GM18520 (cell line): ENCODE measurements around the gene CTDSPL.
"Not testable (repeated sequence)": the region's sequence is repeated elsewhere in the genome, so short reads cannot be mapped to it uniquely, and the experiment has no call there.

Source experiments
- ATAC-seq: cut with Tn5 transposase; IDR thresholded peaks from one replicate; pipeline ENCODE4 v1.9.1; 2021; ENCODE audit not compliant: unreplicated experiment

Gene CTDSPL

GRCh38 chr3:37985637-37986320, 124.1 kb downstream of the CTDSPL start:
- ATAC-seq = no peak

DNA sequence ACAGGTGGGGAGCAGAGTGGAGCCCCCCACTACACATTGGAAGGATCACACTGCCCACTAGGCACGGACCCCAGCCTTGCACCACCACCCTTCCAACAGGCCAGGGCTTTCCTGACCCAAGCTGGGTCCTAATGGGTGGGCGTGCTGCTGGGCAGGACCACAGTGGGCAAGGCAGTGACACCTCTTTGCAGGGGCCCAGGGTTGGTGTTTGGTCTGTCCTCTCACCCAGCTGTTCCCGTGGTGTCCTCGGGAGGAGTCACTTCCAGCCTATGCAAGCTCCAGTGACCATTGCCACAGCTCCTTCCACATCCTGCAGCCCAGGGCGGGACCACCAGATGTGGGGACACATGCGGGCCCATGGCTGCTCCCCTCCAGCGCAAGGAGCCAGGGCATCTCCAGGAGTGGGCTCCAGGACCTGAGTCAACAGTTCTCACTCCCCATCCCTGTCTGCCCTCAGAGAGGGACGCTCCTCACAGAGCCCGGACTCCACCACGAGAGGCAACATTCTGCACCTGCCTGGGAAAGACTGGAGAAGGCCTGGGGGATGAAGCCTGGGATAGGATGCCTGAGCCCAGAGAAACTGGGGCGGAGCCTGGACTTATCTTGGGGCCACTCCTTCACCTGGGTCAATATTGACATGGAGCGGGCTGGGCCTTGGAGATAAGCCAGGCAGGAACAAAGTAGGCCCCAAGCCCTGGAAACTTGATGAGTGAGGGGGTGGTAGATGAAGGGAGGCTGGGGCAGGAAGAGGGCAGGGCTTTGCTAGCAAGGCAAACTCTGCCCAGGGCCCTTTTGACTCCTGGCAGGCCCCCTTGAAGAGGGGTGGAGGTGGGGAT, 125.0 kb downstream of the CTDSPL start:
- ATAC-seq = no peak

GRCh38 chr3:37987315-37987697, 125.6 kb downstream of the CTDSPL start:
- no peak for ATAC-seq

DNA sequence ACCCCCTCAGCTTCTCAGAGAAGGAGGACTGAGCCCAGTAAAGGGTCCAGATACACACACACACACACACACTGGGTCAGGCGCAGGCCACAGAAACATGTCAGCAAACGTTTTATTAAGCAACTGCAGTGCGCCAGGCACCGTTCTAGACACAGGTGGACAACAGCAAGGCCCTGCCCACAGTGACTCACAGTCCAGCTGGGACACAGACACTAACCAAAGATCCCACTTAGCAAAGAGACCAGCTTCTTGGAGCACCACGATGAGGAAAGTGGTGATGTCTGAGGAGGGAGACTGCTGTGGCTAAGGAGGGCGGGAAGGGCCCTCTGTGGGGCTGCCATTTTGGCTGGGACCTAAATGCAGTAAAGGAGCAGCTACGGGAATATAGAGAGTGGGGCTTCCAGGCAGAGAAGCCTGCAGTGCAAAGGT, 126.1 kb downstream of the CTDSPL start:
- ATAC-seq = no peak

GRCh38 chr3:37988376-37988775, 126.7 kb downstream of the CTDSPL start:
- not testable (repeated sequence) for ATAC-seq

GRCh38 chr3:37988931-37989525, 127.3 kb downstream of the CTDSPL start:
- no peak for ATAC-seq

GRCh38 chr3:37989821-37990480, 128.3 kb downstream of the CTDSPL start:
- no peak for ATAC-seq

- no peak for ATAC-seq
These were observed 128.8 kb downstream of the CTDSPL start, which contains the start of gene VILL for GRCh38 chr3:37990527-37990926. VILL (plus strand) TSS chr3:37990786; CDS start chr3:37993673, 2,887 bp downstream.

DNA sequence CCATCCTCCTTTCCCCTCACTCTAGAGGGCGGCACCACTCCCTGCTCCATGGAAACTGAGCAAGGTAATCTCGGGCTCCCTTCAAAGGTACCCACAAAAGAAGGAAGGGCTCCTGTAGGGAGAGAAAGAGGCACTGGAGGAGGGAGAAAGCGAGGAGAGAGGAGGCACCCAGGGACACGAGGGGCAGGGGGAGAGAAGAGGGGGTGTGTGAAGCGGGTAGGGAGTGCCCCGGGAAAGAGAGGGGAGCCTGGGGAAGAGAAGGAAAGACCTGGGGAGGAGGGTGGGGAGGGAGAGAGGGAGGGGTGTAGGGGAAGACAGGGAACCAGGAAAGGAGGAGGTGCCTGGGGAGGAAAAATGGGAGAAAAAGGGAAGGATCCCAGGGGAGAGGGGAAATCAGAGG, 129.4 kb downstream of the CTDSPL start:
- no peak for ATAC-seq

- no peak for ATAC-seq
These were observed 130.1 kb downstream of the CTDSPL start for GRCh38 chr3:37991823-37992222.

GRCh38 chr3:37992271-37993066, 130.8 kb downstream of the CTDSPL start:
- ATAC-seq = no peak

DNA sequence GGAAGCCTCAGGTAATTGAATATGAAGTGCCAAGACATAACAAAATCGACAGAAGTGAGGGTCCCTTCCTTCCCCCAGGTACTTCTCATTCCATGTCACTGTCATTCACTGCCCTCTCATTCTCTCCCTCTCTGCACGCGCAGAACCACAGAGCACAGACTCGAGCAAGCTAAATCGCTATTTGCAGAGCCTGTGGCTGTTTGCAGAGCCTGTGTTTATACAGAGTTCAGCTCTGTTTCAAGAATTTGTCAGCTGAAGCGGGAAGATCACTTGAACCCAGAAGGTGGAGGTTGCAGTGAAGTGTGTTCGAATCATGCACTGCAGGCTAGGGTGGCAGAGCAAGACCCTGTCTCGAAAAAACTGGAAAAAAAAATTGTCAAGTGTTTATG, 131.4 kb downstream of the CTDSPL start:
- no peak for ATAC-seq

GRCh38 chr3:37993460-37993819, 131.8 kb downstream of the CTDSPL start:
- no peak for ATAC-seq

GRCh38 chr3:37993820-37994638, 132.3 kb downstream of the CTDSPL start:
- ATAC-seq = no peak

DNA sequence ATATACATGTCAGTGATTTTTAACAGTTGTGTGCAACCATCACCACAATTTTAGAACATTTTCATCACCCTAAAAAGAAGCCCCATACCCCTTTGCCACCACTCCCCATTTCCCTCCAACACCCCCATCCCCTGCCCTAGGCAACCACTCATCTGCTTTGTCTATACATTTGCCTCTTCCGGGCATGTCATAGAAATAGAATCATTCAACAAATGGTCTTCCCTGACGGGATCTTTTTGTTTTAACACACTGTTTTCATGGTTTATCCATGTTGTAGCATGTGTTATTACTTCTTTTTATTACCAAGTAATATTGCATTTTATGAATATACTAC, 132.9 kb downstream of the CTDSPL start:
- no peak for ATAC-seq

GRCh38 chr3:37995652-37996641, 134.3 kb downstream of the CTDSPL start:
- no peak for ATAC-seq

DNA sequence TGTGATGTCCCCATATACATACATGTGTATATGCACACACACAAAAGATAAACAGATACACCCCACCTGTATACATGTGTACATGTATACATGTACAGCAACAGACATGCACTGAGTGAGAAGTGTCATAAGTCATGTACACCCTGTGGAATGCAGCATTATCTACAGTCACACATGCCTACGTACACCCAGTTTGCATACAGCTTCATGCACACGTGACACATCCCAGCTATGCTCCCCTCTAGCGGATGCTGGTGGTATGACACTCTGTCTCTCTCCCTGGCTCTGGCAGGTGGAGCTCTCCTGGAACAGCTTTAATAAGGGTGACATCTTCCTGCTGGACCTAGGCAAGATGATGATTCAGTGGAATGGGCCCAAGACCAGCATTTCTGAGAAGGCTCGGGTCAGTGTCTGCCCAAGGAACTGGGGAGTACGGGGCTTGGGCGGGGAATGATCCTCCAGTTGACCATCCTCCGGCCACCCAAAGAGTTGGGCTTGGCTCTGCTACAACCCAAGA, 135.2 kb downstream of the CTDSPL start:
- no peak for ATAC-seq

DNA sequence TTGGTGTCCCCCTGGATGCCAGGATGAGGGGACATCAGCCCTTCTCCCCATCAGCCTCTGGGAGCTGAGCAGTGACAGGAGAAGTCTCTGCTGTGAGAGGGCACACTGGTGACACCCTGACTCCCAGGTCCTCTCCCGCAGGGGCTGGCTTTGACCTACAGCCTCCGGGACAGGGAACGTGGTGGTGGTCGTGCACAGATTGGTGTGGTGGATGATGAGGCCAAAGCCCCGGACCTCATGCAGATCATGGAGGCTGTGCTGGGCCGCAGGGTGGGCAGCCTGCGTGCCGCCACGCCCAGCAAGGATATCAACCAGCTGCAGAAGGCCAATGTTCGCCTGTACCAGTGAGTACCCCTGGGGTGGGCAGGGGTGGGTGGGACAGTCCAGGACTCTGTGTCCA, 135.7 kb downstream of the CTDSPL start:
- no peak for ATAC-seq
